K562 (cell line): Measurements from ENCODE around the gene GPD1L. TPM values are rescaled to one million over a fixed set of nuclear protein-coding genes. Genes with fewer than 3 reads are reported as not detected.

Experiments
- CSDE1 ChIP-seq, 2 experiments: fragments of 450-650 bp; IDR thresholded peaks; 2 replicates each; pipeline ENCODE4 v1.6.1; 2016; ENCODE audit warnings: mild to moderate bottlenecking in 1 of 2
- NELFE ChIP-seq: IDR thresholded peaks from 2 replicates; pipeline ENCODE4 v1.6.1; 2011; ENCODE audit warnings: mild to moderate bottlenecking; ENCODE audit not compliant: insufficient read depth, insufficient read length
- POLR2AphosphoS5 ChIP-seq: IDR thresholded peaks from 2 replicates; pipeline ENCODE4 v1.6.1; 2011; ENCODE audit warnings: mild to moderate bottlenecking, low read depth, low read length, moderate library complexity; ENCODE audit not compliant: control insufficient read depth, insufficient read depth
- POLR3G ChIP-seq: IDR thresholded peaks from 2 replicates; pipeline ENCODE4 v1.6.1; 2011; ENCODE audit not compliant: insufficient read length, insufficient replicate concordance; ENCODE audit errors: extremely low read depth
- PTRF ChIP-seq: fragments of 450-650 bp; IDR thresholded peaks from 2 replicates; pipeline ENCODE4 v1.6.1; 2016; ENCODE audit warnings: mild to moderate bottlenecking, missing genetic modification characterization, missing compliant biosample characterization
- STAG1 ChIP-seq: sonication (generic); formaldehyde crosslinking; IDR thresholded peaks from 2 replicates; pipeline ENCODE4 v1.5.0; 2020; ENCODE audit warnings: missing genetic modification reagents, borderline replicate concordance
- ZNF408 ChIP-seq: fragments of 250-450 bp; sonication (Bioruptor Pico); IDR thresholded peaks from 2 replicates; pipeline ENCODE4 v1.4.0; 2020; ENCODE audit warnings: low read depth, mild to moderate bottlenecking, moderate library complexity
- polyA plus RNA-seq, 8 experiments: library from polyadenylated mRNA; depleted of rRNA in 4 of 8; stranded (reverse) in 5 of 8; unstranded in 3 of 8; fragments of >200 nt; fragmentation: Nextera tagmentation in 2 of 8; fragmentation: Illumina TruSeq in 1 of 8; extraction: Ambion mirVana in 2 of 8; extraction: Trizol in 1 of 8; gene quantifications; 2 replicates each; pipeline versions ENCODE4 v1.2.1 to v1.2.3, GENCODE V29; 2011 to 2014; ENCODE audit warnings: inconsistent platforms in 1 of 8, missing spikeins in 1 of 8
- total RNA-seq, 7 experiments: library from RNA; depleted of rRNA in 6 of 7; stranded (reverse); fragments of >200 nt in 6 of 7; fragmentation: Illumina TruSeq in 2 of 7; extraction: Trizol in 2 of 7; gene quantifications; 2 replicates each; pipeline versions ENCODE4 v1.2.1 to v1.2.3, GENCODE V29; 2011 to 2021; ENCODE audit warnings: low replicate concordance in 1 of 7
- TF ChIP-seq, protein P1 (sequence below): fragments of 450-650 bp; IDR thresholded peaks from 2 replicates; pipeline ENCODE4 v1.7.1; 2018; ENCODE audit warnings: mild to moderate bottlenecking, low read depth; ENCODE audit not compliant: partially characterized antibody
- TF ChIP-seq, protein P2 (sequence below): sonication (generic); formaldehyde crosslinking; IDR thresholded peaks from 2 replicates; pipeline ENCODE4 v1.8.0; 2023; ENCODE audit warnings: mild to moderate bottlenecking, missing genetic modification reagents

The GPD1L gene
- total and polyA plus RNA-seq, 9 of the 15 experiments (the other 6 are each of a cell fraction or from before 2014, with no cell fraction given): 1.6 to 17.3 (median 12.3) TPM

DNA sequence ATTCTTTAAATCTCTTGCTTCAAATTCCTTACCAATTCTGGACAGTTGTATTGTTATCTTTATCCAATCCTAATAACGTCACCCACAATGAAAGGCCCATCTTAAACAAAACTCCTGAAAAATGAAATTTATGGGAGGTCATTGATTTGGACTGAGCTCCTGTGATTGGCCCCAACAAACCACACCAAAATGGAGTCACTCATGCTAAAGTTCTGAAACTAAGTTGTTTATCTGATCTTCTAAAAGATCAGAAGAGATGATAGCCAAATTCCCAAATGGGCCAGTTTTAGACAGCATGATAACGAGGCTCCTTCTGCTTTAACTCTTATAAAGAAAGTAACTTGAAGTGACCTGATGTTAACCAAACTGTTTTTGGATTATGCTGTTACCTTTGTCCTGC lies 39.7 kb upstream of the GPD1L start (continued):
- TF ChIP-seq, protein P1, sequence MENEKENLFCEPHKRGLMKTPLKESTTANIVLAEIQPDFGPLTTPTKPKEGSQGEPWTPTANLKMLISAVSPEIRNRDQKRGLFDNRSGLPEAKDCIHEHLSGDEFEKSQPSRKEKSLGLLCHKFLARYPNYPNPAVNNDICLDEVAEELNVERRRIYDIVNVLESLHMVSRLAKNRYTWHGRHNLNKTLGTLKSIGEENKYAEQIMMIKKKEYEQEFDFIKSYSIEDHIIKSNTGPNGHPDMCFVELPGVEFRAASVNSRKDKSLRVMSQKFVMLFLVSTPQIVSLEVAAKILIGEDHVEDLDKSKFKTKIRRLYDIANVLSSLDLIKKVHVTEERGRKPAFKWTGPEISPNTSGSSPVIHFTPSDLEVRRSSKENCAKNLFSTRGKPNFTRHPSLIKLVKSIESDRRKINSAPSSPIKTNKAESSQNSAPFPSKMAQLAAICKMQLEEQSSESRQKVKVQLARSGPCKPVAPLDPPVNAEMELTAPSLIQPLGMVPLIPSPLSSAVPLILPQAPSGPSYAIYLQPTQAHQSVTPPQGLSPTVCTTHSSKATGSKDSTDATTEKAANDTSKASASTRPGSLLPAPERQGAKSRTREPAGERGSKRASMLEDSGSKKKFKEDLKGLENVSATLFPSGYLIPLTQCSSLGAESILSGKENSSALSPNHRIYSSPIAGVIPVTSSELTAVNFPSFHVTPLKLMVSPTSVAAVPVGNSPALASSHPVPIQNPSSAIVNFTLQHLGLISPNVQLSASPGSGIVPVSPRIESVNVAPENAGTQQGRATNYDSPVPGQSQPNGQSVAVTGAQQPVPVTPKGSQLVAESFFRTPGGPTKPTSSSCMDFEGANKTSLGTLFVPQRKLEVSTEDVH: no peak
- no peak for TF ChIP-seq STAG1 (CRISPR knock-in tag)
- no peak for TF ChIP-seq NELFE
- TF ChIP-seq PTRF (tag): peak; percentile 43; the same call in 1 of the 2 replicates
- TF ChIP-seq, protein P2, sequence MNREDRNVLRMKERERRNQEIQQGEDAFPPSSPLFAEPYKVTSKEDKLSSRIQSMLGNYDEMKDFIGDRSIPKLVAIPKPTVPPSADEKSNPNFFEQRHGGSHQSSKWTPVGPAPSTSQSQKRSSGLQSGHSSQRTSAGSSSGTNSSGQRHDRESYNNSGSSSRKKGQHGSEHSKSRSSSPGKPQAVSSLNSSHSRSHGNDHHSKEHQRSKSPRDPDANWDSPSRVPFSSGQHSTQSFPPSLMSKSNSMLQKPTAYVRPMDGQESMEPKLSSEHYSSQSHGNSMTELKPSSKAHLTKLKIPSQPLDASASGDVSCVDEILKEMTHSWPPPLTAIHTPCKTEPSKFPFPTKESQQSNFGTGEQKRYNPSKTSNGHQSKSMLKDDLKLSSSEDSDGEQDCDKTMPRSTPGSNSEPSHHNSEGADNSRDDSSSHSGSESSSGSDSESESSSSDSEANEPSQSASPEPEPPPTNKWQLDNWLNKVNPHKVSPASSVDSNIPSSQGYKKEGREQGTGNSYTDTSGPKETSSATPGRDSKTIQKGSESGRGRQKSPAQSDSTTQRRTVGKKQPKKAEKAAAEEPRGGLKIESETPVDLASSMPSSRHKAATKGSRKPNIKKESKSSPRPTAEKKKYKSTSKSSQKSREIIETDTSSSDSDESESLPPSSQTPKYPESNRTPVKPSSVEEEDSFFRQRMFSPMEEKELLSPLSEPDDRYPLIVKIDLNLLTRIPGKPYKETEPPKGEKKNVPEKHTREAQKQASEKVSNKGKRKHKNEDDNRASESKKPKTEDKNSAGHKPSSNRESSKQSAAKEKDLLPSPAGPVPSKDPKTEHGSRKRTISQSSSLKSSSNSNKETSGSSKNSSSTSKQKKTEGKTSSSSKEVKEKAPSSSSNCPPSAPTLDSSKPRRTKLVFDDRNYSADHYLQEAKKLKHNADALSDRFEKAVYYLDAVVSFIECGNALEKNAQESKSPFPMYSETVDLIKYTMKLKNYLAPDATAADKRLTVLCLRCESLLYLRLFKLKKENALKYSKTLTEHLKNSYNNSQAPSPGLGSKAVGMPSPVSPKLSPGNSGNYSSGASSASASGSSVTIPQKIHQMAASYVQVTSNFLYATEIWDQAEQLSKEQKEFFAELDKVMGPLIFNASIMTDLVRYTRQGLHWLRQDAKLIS (CRISPR knock-in tag): no peak
- TF ChIP-seq ZNF408 (CRISPR knock-in tag): no peak
- no peak for TF ChIP-seq POLR2AphosphoS5
- TF ChIP-seq CSDE1 (IDR thresholded peaks at IDR 0.05): no peak
- no peak for TF ChIP-seq POLR3G
- TF ChIP-seq, all 486 proteins: peak for 13
